Epithelial cell of esophagus (primary cell): ENCODE measurements around the gene PRKCQ.

Experiments used
- DNase-seq: peaks from one replicate; pipeline ENCODE4 v3.0.0; 2010; ENCODE audit warnings: low read depth
- H3K4me3 ChIP-seq: 2 replicates; pipeline ENCODE4 v1.5.1; 2011; ENCODE audit warnings: mild to moderate bottlenecking, low read length, control low read depth
- TF ChIP-seq, protein P1 (sequence below): IDR thresholded peaks from 2 replicates; pipeline ENCODE4 v1.5.1; 2011; ENCODE audit warnings: low read depth, mild to moderate bottlenecking, low read length, control low read depth, inconsistent platforms; ENCODE audit not compliant: insufficient read depth; ENCODE audit errors: missing control alignments

The PRKCQ gene

GRCh38 chr10:6399879-6400278 is 180.2 kb downstream of the PRKCQ start:
- no peak overlapping the region for H3K4me3 ChIP-seq
- TF ChIP-seq, protein P1, sequence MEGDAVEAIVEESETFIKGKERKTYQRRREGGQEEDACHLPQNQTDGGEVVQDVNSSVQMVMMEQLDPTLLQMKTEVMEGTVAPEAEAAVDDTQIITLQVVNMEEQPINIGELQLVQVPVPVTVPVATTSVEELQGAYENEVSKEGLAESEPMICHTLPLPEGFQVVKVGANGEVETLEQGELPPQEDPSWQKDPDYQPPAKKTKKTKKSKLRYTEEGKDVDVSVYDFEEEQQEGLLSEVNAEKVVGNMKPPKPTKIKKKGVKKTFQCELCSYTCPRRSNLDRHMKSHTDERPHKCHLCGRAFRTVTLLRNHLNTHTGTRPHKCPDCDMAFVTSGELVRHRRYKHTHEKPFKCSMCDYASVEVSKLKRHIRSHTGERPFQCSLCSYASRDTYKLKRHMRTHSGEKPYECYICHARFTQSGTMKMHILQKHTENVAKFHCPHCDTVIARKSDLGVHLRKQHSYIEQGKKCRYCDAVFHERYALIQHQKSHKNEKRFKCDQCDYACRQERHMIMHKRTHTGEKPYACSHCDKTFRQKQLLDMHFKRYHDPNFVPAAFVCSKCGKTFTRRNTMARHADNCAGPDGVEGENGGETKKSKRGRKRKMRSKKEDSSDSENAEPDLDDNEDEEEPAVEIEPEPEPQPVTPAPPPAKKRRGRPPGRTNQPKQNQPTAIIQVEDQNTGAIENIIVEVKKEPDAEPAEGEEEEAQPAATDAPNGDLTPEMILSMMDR, result no peak
- no peak for DNase-seq

GRCh38 chr10:6399231-6399741 is 180.8 kb downstream of the PRKCQ start:
- no peak overlapping the region for H3K4me3 ChIP-seq
- TF ChIP-seq, protein P1, result no peak
- no peak for DNase-seq

GRCh38 chr10:6398399-6398798 is 181.7 kb downstream of the PRKCQ start:
- no peak overlapping the region for H3K4me3 ChIP-seq
- no peak for DNase-seq
- TF ChIP-seq, protein P1, result no peak

DNA sequence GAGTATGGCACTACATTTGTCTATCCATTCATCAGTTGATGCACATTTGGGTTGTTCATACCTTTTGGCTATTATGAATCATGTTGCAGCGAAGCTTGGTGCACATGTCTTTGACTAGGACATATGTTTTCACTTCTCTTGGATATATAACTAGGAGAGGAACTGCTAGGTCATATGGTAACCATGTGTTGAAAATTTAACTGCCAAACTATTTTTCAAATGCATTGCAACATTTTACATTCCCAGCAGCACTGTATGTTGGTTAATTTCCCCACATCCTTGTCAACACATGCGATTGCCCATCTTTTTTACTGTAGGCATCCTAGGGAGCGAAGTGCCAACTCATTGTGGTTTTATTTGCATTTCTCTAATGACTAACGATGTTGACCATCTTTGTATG is 183.4 kb downstream of the PRKCQ start:
- DNase-seq, result peak; percentile 86
- no peak overlapping the region for H3K4me3 ChIP-seq
- TF ChIP-seq, protein P1, result no peak

GRCh38 chr10:6396226-6396625 is 183.8 kb downstream of the PRKCQ start:
- no peak for DNase-seq
- H3K4me3 ChIP-seq, result no peak overlapping the region
- TF ChIP-seq, protein P1, result no peak

DNA sequence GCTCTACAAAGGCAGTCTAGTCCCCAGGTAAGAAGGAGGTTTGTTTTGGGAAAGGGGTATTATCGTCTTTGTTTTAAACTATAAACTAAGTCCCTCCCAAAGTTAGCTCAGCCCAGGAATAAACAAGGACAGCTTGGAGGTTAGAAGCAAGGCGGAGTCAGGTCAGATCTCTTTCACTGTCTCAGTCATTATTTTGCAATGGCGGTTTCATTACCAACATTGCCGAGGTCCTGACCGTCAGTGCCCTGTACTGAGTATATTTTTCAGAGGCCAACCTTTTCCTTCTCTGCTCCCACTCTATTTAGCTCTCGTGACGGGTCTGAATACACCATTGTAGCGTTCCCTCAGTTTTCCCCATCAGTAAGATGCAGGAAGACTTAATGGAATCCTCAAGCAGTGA is 184.5 kb downstream of the PRKCQ start:
- TF ChIP-seq, protein P1, result no peak
- DNase-seq, result no peak
- H3K4me3 ChIP-seq, result no peak overlapping the region

DNA sequence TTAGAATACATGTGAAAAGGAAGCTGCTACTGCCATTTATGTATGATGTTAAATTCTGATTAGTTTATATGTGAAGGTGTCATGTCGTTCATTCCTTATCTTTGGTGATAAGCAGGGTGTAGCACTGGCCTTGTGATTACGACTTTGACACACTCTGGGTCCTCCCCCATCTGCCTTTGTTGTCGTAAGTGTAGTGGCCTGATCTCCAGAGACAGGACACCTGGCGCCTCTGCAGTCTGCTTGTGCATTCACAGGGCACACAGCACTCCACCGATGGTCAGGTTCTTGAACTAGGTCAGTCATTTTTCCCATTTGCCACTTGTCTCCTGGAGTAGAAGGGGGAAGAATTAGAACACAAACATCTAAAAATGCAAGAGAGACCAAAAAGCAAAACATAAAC is 186.0 kb downstream of the PRKCQ start:
- DNase-seq, result no peak
- TF ChIP-seq, protein P1, result no peak
- H3K4me3 ChIP-seq, result no peak overlapping the region
